Measurements from ENCODE around the gene RASGEF1B. TPM values are rescaled to one million over a fixed set of nuclear protein-coding genes. Genes with fewer than 3 reads are reported as not detected.
A peak's percentile ranks its signal among the peaks of the same experiment; 100 is the strongest.

The RASGEF1B gene
- total and polyA plus RNA-seq, 9 of the 15 experiments (the other 6 are each of a cell fraction or from before 2014, with no cell fraction given), result 0.04 to 0.57 (median 0.22) TPM

DNA sequence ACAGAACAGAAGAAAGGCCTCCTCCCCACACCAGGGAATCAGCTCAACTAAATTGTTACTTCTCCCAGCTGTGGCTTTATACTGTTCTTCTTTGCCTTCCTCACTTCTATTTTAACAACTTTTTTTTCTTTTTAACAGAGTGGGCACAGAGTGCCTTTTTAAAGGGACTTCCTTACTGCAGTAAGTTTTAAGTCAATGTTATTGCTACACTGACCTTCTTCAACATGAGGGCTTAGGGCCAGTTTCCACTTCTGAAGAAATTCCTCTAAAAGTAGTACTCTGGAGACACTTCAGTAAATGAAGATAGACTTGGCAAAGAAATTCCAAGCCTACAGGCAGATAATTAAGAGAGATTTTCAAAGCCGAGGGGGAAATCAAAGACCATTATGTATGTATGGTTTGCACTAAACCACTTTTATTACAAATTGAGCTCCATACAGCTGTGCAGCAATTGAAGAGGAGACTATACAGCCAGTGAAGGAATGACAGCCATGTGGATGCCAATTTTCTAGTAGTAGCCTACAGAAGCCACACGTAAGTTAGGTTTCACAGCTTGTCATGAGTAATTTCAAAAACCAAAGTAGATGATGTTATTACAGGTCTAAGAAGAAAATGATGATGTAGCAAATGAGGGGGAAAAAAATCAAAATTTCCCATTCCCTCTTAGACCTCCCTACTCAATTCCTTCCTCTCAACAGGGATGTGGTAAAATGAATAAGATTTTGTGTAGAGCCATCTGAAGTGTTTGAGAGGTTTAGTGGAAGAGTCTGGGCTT is 36.9 kb upstream of the RASGEF1B start (continued):
- peak; percentile 28; the same call in 1 of the 2 replicates for TF ChIP-seq MAFG (tag; conservative IDR thresholded peaks at IDR 0.05)

DNA sequence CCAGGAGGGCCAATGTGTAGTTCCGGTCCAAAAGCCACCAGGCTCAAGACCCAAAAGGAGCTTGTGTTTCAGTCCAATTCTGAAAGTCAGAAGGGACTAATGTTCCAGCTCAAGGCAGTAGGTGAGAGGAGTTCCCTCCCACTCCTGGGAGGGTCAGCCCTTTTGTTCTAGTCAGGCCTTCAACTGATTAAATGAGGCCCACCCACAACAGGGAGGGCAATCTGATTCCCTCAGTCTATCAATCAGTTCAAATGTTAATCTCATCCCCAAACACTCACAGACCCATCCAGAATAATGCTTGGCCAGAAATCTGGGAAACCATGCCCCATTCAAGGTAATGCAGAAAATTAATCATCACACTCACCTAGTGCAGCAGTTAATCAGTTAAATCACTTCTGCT is 35.8 kb upstream of the RASGEF1B start:
- no peaks in the 10 kb centered on the region for H3K36me3 ChIP-seq (ENCODE audit: control insufficient read depth, insufficient read depth, low read length)
- DNase-seq (ENCODE audit: extremely low read depth in 1 of 4, low spot score in 3 of 4), result no peak
- H3K4me2 ChIP-seq (ENCODE audit: insufficient read depth, low read length), result no peak overlapping the region
- no peaks in the 10 kb centered on the region for H3K9me3 ChIP-seq (replicated peaks; ENCODE audit: control insufficient read depth, insufficient read depth, low read depth, low read length)
- H3K4me1 ChIP-seq (replicated peaks in 1 of 2; ENCODE audit: control insufficient read depth in 2 of 2, insufficient read depth in 2 of 2, low read length in 2 of 2), result no peaks in the 10 kb centered on the region
- no peak for ATAC-seq
- no peak overlapping the region for H3K4me3 ChIP-seq
- no peak overlapping the region for H2AFZ ChIP-seq (ENCODE audit: low read depth, low read length)
- TF ChIP-seq ZNF511 (CRISPR knock-in tag; IDR thresholded peaks at IDR 0.05) (no peak), ZNF134 (CRISPR knock-in tag; conservative IDR thresholded peaks at IDR 0.05) (peak; percentile 96)
- BruUV-seq (replicated peaks), result no TSS peak
- no peak overlapping the region for H3K27ac ChIP-seq (ENCODE audit: extremely low read depth, low read depth, low read length)
- ChIA-PET CTCF (ENCODE audit: low intra/inter-chr PET ratio) (no interaction called here), POLR2A (no interaction called here)
- no peaks in the 10 kb centered on the region for H3K9me1 ChIP-seq (ENCODE audit: control insufficient read depth, insufficient read depth, low read length)
- no peaks in the 10 kb centered on the region for H3K79me2 ChIP-seq (ENCODE audit: control insufficient read depth, insufficient read depth, low read length)
- in situ Hi-C loops (cut with MboI), result no loop called here
- intact Hi-C loops (cut with micrococcal nuclease), result no loop called here
- H3K27me3 ChIP-seq (ENCODE audit: control insufficient read depth in 2 of 2, insufficient read depth in 2 of 2, low read length in 2 of 2), result peaks cover 0 to 8% of the 10 kb centered on the region in 2 experiments; a peak in 1 of 5 replicates
- WGBS (ENCODE audit: insufficient coverage, low coverage, missing lambda C conversion rate), result 9% methylated on average over 1 of the region's 1 CpG
- H4K20me1 ChIP-seq (replicated peaks; ENCODE audit: control insufficient read depth, insufficient read depth, low read length), result no peaks in the 10 kb centered on the region; the same call in 1 of the 2 replicates
- no peak overlapping the region for H3K9ac ChIP-seq (ENCODE audit: insufficient read depth in 1 of 2, low read depth in 2 of 2, low read length in 2 of 2)
- no peak for FAIRE-seq

Data from K562 (cell line).